Activated CD4-positive, CD25-positive, alpha-beta regulatory T cell (primary cell): ENCODE results near the gene TET3.
A peak's percentile ranks its signal among the peaks of the same experiment; 100 is the strongest.
"Not testable (repeated sequence)": the region's sequence is repeated elsewhere in the genome, so short reads cannot be mapped to it uniquely, and the experiment has no call there.

ENCODE experiments used
- DNase-seq, 4 experiments: peaks; one replicate each; lab custom pipeline; 2025; lab: John Stamatoyannopoulos, UW

Gene TET3

DNA sequence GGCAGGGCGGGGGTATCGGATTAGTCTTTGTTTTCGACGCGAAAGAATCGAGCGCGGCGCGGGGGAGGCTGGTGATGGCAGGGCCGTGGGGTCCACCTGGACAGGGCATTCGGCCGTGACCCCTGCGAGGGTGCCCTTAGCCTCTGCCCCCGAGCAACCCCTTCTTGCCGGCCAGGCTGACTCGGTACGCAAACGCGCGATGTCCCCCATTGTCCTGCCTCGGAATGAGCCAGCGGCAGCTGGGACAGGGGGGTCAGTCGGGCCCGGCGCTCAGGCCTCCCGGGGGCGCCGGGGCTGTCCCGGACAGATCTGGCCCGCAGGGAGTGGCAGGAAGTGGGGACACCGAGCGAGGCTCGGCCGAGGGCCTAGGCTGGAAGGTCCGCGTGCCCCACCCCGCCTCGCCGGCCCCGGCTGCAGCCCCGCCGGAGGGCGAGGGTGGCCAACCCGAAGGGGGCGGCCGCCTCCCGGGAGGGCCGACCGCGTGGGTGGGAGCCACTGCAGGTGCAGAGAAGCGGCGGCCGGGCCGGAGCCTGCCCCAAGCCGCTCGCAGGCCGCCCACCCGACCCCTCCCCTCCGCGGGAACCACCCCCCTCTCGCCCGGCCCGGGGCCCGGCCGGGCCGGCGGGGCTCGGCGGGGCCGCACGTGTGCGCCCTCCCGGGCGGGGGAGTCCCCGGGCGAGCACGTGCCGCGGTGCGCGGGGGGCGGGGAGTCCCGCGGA, at the start of gene TET3:
Gene TET3, plus strand, starts transcription at position 708 of the 719 bp plus-strand sequence. CDS start 1,494 bp downstream, outside the sequence.
- DNase-seq, result peak in 1 of 4 experiments; percentile 50

DNA sequence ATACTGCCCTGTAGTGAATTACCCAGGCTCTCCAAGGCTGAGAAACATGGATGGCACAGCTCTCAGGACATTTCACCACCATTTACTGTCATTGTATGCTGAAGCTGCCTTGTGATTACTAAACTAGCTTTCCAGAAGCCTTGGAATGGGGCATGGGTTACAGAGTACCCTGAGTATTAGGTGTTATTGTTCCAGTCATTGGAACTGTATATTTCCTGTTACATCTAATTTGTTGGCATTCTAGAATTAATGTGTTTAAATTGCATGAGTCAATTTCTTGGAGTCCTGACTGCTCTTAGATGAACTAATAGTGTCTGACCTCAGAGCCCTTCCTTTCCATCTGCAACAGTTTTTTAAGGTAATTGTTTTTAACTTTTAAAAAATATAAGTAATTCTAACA, 49.1 kb upstream of the TET3 start:
- no peak for DNase-seq

DNA sequence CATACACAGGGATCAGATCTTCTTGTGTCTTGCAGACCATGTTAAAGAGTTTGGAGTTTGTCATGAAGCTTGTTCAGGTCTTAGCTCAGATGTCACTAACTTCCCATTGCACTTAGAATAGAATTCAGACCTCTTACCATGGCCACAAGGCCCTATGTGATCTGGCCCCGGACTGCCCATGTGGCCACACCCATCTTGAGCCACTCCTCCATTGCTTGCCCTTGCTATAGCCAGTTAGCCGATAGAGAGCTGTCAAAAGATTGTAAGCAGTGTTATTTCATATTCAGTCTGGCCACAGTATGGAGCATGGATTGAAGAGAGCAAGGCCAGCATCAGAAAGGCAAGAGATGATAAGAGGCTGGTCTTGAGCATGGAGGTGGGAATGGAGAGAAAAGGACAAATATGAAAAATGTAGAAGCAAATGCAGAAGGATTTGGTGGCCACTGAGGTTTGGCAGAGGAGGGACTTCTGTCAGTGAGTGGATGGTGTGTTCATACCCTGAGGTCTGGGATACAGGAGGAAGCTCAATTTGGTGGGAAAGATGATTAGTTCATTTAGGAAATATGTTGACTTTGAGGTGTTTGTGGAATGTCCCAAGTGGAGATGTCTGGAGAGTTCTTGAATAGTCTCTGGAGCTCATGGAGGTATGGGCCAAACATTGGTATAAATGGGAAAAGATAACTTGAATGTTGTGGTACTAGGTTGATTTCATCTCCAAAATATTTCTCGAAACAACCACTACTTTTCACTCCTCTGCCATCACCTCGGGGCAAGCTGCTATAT, 47.4 kb upstream of the TET3 start:
- DNase-seq, result no peak

DNA sequence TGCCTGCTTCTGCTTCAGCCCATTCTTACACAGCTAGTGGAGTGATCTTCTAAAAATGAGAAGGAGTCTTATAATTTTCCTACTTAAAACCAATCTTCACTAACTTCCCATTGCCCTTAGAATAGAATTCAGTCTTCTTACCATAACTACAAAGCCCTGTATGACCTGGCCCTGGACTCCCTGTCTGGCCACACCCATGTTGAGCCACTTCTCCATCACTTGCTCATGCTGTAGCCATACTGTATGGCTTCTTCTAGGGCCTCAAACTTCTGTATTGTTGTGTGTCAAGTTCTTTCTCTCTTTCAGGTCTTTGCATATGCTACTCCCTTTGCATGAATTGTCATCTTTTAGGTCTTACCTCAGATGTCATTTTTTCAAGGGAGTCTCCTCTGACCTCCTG, 46.8 kb upstream of the TET3 start:
- no peak for DNase-seq

DNA sequence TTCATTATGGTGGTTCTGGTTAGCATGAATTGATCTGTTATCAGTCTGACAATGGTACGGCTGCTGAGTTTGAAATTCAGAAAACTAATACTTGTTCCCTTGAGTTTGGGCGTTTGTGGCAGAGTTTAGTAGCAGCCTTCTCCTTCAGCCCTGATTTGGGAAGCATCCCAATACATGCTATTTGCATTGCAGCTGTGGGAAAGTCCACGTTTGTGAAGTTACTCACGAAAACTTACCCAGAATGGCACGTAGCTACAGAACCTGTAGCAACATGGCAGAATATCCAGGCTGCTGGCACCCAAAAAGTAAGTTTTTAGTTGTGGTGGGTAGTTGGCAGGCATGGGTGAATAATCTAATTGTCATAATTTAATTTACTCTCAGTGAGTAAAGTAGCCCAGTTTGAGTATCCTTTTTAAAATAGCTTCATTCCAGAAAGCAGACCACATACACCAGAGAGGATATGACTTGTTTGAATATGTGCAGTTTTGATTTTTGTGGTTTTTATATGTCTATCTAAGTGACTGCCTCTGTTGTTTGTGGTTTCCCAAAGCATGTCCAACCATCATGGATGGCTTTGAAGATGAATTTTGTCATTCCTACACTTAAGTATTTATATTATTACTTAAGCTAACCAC, 45.9 kb upstream of the TET3 start:
- DNase-seq, result no peak

DNA sequence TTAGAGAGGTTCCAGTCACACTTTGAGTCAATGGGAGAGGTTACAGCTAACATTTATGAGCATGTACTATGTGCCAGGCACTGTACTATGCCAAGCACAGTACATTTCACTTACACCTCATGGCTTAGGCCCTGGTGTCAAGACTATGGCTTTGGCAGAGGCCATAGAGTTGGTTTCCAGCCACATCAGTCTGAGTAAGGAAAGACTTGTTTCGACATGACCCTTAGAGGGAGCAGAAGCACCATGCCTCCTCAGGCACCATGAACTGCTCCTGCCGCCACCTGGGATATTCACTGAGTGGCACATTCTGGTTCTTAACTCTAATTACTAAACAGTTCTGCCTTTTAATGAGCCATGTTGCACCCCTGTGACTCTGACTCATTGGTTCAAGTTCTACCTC, 45.3 kb upstream of the TET3 start:
- no peak for DNase-seq

DNA sequence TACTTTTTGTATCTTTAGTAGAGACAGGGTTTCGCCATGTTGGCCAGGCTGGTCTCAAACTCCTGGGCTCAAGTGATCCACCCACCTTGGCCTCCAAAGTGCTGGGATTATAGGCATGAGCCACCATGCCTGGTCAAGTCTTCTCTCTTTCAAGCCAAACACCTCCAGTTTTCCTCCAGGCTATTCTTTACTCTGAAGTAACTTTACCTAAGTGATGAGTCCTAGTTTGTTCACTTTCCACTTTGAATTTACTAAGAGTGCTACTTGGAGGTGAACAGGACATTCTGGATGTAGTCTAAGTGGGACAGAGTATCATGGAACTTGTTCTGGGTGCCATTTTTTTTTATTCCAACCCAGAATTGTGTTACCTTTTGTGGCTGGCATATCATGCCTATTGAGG, 44.6 kb upstream of the TET3 start:
- not testable (repeated sequence) for DNase-seq

DNA sequence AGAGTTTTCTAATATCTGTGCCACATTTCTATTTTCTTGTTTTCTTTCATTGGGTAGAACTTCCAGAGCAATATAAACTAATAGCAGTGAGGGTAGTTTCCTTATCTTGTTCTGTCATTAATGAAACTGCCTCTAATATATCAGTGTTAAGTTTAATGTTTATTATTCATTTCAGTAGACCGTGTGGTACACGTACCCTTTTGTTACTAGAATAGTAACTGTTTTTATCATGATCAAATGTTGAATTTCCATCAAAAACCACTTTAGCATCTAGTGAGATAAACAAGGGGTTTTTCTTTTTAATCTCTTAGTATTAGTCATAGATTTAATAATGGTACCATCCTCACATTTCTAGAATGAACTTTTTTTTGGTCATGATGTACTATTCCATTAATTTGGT, 42.0 kb upstream of the TET3 start:
- no peak for DNase-seq

DNA sequence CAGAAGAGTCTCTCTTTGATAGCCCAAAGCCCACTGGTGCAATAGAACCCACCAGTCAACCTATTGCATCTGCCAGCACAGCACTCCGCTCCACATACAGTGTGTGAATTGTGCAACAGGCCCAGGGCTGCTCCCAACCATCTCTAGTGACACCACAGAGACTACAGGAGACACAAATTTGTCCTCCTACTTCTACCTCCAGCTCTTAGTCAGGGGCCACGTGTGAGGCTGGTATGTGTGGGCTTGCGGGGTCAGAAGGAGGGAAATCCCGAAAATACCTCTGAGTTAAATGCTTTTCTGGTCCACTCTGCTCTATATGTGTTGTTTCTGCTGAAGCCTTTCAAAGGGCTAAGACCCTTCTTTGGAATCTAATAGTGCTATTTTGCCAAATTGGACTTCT, 40.0 kb upstream of the TET3 start:
- no peak for DNase-seq

DNA sequence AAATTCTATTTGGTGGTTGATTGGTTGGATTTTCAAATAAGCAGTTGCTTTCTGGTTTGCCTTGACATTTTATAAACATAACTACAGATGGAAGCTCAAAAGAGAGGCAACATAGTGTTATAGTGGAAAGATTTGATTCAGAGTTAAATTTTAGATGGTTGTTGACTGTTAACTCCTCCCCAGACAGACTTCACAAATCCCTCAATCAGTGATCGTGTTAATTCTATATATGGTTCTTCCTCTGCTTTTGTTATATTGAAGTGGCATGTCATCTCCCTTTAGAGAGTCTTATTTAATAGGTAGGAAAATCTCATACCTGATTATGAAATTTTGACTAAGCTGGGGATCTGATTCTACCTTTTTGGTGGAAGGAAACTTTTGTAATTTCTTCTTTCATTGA, 38.5 kb upstream of the TET3 start:
- DNase-seq, result no peak

DNA sequence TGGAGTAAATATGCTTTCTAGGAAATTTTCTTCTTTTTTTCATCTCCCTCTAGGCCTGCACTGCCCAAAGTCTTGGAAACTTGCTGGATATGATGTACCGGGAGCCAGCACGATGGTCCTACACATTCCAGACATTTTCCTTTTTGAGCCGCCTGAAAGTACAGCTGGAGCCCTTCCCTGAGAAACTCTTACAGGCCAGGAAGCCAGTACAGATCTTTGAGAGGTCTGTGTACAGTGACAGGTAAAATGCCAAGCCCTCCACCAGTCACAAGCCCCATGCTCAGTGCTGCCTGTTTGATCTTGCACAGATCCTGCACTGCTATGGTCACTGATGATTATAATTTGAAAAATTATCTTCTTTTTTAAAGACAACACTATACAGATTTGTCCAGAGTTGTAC, 38.0 kb upstream of the TET3 start:
- no peak for DNase-seq

DNA sequence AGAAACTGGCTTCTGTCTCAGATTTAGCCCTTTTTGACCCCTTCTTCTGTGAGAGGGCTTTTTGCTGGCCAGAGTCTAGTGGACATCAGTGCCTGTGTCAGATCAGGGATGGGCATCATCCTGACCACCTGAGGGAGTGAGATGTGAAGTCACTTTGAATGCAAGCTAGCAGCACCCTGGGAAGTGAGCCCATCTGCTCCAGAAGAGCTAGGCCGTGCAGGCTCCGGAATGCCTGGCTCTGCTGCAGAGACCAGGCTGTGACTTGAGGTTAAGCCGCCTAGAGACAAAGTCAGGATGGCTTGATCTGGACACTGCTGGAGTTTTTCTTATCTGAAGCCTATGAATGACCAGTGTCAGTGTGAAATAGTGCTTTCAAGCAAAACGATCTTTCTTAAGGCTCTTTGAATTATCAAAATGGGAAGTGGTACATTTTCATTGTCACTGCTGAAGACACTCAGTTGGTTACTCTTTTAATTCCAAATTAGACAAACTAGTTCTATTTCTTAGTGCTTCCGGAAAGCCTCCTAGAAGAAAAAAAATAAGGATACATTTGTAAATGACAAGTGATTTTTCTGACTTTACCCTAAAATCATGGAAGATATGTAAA, 37.2 kb upstream of the TET3 start:
- no peak for DNase-seq

DNA sequence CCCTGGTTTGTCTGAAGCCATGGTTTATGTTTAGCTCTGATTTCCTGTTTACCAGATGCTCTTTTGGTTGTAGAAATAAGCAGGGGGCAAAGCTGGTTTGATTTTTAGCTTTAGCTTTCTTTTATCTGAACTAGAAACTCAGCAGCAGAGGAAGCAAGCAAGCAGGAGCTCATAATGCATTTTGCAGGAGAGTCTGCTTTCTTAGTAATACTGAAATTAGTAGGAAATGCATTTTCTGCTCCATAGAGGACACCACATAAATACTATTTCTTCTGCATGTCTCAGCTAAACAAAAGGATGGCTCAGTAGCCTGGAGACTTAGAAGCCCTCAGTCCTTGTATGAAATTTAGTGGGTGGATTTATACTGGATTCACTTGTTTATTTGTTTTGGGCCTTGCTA, 34.9 kb upstream of the TET3 start:
- DNase-seq, result no peak

DNA sequence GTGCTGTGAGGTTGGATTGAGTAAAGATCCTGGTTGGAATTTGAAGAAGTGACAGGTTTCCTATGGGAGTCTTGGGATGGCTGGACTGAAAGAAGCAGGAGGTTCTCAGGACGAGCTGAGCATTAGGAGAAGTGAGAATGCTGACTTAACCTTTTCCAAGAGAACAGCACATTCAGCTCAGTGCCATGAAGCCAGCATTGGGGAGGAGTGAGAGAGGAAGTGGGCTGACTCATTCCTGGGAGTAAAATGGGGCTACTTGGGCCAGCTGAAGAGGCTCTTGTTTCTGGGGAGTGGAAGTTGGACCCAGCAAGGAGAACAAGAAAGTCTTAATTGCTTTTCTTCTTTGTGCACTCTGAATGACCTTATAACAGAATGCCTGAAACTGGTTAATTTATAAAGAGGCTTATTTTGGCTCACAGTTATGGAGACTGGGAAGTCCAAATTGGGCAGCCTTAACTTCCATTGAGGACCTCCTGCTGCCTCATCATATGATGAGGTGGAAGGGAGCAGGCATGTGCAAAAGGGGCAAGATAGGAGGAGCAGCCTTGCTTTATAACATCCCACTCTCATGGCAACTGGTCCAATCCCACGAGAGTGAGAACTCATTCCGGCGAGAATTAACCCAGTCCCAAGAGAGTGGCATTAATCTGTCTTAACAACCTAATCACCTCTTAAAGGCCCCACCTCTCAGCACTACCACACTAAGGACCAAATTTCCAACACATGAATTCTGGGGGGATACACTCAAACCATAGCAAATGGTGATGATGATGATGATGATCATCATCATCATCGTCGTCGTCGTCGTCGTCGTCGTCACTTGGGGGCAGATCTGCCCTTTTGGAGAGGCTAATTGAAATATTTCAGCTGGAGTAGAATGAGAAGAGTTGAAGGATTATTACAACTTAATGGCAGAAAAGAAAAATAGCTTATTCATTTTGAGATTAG, 31.9 kb upstream of the TET3 start:
- DNase-seq, result no peak

DNA sequence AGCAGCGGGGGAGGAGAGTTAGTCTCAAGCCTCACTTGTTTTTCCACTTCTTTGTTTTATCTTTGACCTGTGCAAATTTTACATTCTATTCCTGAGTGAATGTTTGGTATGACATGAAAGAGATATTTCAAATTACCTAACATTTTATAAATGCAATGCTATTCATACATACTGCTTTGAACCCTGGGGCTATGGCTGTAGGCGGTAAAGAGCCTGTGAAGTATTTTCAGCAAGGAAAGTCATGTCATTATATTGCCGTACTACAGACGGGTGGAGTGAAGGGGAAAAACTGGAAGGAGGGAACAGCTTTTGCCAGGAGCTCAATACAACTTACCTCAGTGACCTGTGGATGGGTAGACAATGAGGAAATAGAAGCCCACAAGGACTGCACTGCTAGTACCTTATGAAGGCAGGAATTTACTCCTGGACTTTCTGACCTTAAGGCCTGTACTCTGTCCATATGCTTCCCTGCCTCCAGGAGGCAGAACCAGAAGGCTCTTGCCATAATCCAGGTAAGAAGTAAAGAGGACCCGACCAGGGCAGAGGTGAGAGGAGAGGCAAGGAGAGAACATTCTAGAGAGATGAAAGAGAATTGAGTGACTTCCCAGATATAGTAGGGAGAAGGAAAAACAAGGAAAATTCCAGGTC, 28.4 kb upstream of the TET3 start:
- DNase-seq, result no peak

DNA sequence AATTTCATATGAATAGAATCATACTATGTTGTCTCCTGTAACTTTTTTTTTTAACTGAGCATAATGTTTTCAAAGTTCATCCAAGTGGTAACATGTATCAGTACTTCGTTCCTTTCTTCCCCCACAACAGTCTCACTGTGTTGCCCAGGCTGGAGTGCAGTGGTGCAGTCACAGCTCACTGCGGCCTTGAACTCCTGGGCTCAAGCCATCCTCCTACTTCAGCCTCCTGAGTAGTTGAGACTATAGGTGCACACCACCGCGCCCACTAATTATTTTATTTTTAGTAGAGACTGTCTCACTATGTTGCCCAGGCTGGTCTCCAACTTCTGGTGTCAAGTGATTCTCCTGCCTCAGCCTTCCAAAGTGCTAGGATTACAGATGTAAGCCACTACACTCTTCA, 23.4 kb upstream of the TET3 start:
- DNase-seq, result no peak

DNA sequence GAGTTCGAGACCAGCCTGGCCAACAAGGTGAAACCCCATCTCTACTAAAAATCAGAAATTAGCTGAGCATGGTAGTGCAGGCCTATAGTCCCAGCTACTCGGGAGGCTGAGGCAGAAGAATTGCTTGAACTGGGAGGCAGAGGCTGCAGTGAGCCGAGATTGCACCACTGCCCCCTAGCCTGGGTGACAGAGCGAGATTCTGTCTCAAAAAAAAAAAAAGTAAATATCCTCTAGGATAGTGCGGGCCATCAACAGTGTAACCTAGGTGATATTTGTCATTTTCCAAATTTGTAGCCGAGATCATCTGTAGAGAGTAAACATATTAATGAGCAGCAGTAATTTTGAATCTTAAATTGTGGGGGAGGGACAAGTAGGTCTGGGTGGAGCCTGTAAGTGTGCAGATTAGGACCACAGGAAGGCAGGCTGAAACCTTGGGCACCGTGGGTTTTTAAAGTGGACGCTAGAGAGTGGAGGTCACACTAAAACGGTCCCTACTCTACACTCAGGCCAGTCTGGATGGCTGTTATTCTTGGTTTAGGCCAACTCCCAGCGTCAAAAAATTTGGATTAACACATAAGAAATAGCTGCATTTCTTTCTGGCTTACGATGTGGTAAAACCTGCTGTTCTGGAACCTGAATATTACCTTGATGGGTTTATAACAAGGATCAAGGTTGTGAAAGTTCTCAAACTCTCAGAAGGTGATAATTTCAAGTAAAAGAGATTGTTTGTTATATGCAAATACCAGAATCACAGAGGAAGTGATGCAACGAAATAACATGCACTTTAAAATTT, 22.7 kb upstream of the TET3 start:
- no peak for DNase-seq

DNA sequence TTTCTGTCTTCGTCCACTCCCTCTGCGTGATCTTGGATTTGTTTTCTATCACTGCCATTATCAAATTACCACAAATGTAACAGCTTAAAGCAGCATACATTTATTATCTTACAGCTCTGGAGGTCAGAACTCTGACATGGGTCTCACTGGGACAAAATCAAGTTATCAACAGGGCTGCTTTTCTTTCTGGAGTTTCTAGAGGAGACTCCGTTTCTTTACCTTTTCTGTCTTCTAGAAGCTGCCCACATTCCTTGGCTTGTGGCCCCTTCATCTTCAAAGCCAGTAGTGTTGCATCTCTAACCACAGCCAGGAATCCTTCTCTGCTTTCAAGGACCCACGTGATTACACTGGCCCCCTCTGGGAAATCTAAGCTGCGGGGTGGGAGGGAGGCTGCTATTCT, 21.9 kb upstream of the TET3 start:
- DNase-seq, result no peak

DNA sequence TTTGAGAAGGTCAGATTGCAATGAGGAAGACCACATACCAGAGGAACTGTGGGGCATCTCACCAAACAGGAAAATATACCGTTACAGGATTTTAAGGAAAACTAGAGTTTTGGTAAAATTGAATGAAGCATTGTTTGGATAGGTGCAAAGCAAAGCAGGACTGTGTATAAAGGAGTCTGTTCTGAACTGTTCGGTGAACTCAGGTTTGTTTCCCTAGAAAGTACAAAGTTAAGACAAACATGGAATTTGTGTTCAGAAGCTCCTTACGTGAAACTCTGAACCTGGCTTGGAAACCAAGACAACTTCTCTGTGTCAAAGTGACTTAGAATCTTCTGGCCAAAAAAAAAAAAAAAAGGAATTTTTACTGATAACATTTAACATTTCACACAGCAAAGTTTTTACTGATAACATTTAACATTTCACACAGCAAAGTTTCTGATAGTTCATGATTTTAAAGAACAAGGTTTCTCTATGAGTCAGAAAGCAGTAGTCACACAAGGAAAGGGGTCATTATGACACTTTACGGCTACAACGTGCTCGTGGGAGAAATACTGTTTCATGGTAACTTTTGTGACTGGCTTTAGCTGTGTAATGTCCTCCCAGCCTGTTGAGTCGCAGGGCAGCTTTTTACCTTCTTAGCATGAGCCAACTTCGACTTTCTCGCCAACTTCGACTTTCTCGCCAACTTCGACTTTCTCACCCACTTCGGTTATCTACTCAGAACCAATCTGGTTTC, 21.2 kb upstream of the TET3 start:
- no peak for DNase-seq

DNA sequence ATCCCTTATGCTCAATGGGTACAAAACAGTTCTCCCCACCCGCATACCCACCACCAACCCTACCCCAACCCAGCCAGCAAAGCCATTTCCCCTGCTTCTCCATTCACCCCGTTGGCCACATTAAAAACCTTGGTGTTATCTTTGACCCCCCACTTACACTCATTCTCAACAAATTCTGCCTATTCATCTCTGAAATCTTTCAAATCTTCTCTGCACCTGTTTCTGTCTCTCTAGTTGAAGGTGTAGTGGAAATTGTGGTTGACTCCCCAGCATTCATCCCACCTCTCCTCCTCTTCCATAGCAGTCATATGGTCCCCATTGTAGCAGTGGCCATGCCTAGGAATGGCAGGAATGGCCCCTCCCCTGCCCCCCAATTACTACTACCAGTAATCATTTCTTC, 20.5 kb upstream of the TET3 start:
- no peak for DNase-seq
